Measurements from ENCODE around the gene ABCC1.
"Not testable (repeated sequence)": the region's sequence is repeated elsewhere in the genome, so short reads cannot be mapped to it uniquely, and the experiment has no call there.

The ABCC1 gene

DNA sequence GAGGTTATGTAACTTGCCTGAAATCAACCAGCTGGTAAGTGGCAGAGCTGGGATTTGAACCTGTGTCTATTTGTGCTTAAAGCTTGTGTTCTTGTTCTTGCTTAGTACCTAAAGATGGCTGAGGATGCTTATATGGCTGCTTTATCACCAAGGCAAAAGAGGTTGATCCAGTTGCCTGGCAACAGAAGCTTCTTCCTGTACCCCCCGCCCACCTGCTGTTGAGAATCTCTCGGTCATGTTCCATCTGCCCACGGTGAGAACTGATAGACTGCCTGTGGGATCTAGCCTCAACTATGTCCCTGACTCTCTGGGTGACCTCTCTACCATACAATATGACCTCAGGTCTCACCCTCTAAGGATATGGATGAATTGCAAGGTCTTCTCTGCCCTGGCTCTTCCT, 213.2 kb downstream of the ABCC1 start:
- Mint-ChIP-seq H3K36me3 (ENCODE audit: low read depth) (no peaks in the 10 kb centered on the region), H3K4me3 (no peak overlapping the region), H3K9me3 (peaks cover 12% of the 10 kb centered on the region), H3K4me1 (ENCODE audit: low read depth) (no peaks in the 10 kb centered on the region), H3K27me3 (ENCODE audit: low read depth) (no peaks in the 10 kb centered on the region), H3K27ac (no peak overlapping the region)
- DNase-seq (ENCODE audit: low spot score), result peak; percentile 16

DNA sequence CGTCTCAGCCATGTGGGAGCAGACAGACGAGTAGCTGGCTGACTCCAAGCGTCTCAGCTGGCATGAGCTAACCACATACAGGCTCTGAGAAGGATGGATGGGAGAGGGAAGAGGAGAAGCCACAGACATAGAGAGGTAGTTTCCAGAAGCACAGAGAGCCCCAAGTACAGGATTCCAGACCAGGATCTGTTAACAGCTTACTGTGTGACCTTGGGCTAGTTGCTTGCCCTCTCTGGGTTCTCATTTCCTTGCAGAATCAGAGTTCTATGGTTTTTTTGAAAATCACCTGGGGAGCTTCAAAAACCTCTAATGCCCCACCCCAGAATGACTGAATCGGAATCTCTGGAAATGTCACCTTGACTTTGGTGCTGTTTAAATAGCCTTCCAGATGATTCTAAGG, 213.7 kb downstream of the ABCC1 start:
- H3K27me3 Mint-ChIP-seq (ENCODE audit: low read depth), result no peaks in the 10 kb centered on the region
- DNase-seq (ENCODE audit: low spot score), result no peak
- no peak overlapping the region for H3K4me3 Mint-ChIP-seq
- H3K9me3 Mint-ChIP-seq, result peaks cover 12% of the 10 kb centered on the region
- no peaks in the 10 kb centered on the region for H3K4me1 Mint-ChIP-seq (ENCODE audit: low read depth)
- no peak overlapping the region for H3K27ac Mint-ChIP-seq
- no peaks in the 10 kb centered on the region for H3K36me3 Mint-ChIP-seq (ENCODE audit: low read depth)

GRCh38 chr16:16163571-16163970, 214.2 kb downstream of the ABCC1 start:
- H3K27ac Mint-ChIP-seq, result no peak overlapping the region
- no peak for DNase-seq (ENCODE audit: low spot score)
- no peaks in the 10 kb centered on the region for H3K27me3 Mint-ChIP-seq (ENCODE audit: low read depth)
- H3K36me3 Mint-ChIP-seq (ENCODE audit: low read depth), result no peaks in the 10 kb centered on the region
- H3K9me3 Mint-ChIP-seq, result peaks cover 7% of the 10 kb centered on the region
- no peaks in the 10 kb centered on the region for H3K4me1 Mint-ChIP-seq (ENCODE audit: low read depth)
- H3K4me3 Mint-ChIP-seq, result no peak overlapping the region

GRCh38 chr16:16164243-16164642, 214.8 kb downstream of the ABCC1 start:
- peaks cover 3% of the 10 kb centered on the region for H3K9me3 Mint-ChIP-seq
- no peaks in the 10 kb centered on the region for H3K27me3 Mint-ChIP-seq (ENCODE audit: low read depth)
- no peaks in the 10 kb centered on the region for H3K4me1 Mint-ChIP-seq (ENCODE audit: low read depth)
- H3K36me3 Mint-ChIP-seq (ENCODE audit: low read depth), result no peaks in the 10 kb centered on the region
- DNase-seq (ENCODE audit: low spot score), result no peak
- H3K27ac Mint-ChIP-seq, result no peak overlapping the region
- H3K4me3 Mint-ChIP-seq, result no peak overlapping the region

DNA sequence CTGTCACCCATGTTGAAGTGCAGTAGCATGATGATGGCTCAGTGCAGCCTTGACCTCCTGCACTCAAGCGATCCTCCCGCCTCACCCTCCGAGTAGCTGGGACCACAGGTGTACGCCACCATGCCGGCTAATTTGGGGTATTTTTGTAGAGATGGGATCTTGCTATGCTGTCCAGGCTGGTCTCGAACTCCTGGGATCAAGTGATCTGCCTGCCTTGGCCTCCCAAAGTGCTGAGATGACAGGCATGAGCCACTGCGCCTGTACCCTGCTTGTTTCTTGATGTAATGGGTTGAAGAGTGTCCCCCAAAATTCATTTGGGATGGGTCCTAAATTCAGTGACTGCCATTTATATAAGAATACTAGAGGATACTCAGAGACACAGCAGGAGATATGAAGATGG, 216.7 kb downstream of the ABCC1 start:
- no peak overlapping the region for H3K4me3 Mint-ChIP-seq
- no peaks in the 10 kb centered on the region for H3K4me1 Mint-ChIP-seq (ENCODE audit: low read depth)
- no peaks in the 10 kb centered on the region for H3K36me3 Mint-ChIP-seq (ENCODE audit: low read depth)
- H3K9me3 Mint-ChIP-seq, result peaks cover 3% of the 10 kb centered on the region
- no peak for DNase-seq (ENCODE audit: low spot score)
- no peaks in the 10 kb centered on the region for H3K27me3 Mint-ChIP-seq (ENCODE audit: low read depth)
- H3K27ac Mint-ChIP-seq, result no peak overlapping the region

DNA sequence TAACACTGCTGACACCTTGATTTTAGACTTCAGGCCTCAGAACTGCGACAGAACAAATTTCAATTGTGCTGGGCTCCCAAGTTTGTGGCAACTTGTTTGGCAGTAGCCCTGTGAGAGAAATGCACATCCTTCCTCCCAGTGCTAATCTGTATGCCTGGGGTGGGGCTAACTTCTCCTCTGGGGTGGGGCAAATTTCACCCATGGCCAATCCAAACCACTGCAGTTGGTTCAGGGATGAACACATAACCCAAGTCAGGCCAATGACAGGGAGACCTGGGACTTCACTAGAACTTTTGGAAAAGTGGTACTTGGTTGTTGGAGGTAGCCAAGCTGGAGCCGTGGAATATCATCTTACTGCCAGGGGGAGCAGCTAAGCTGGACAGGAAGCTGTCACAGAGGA, 217.5 kb downstream of the ABCC1 start:
- DNase-seq (ENCODE audit: low spot score), result no peak
- Mint-ChIP-seq H3K4me3 (no peak overlapping the region), H3K9me3 (peaks cover 3% of the 10 kb centered on the region)

DNA sequence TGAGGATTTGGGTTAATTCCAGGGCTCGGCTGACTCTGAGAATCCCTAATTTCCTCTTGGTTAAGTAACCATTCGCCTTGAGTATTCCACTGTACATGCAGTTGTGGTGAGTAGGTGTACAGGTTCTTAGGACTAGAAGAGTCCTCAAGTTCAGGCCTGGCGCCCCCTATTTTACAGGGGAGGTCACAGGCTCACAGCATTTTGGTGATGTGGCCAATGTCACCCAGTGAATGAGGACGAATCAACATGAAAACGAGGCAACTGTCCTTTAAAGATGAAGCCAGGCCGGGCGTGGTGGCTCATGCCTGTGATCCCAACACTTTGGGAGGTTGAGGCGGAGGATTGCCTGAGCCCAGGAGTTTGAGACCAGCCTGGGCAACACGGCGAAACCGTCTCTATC, 218.5 kb downstream of the ABCC1 start:
- no peaks in the 10 kb centered on the region for H3K36me3 Mint-ChIP-seq (ENCODE audit: low read depth)

More for the DNA sequence above, 217.5 kb downstream of the ABCC1 start:
- no peaks in the 10 kb centered on the region for H3K4me1 Mint-ChIP-seq (ENCODE audit: low read depth)
- no peak overlapping the region for H3K27ac Mint-ChIP-seq
- no peaks in the 10 kb centered on the region for H3K27me3 Mint-ChIP-seq (ENCODE audit: low read depth)
- H3K36me3 Mint-ChIP-seq (ENCODE audit: low read depth), result no peaks in the 10 kb centered on the region

GRCh38 chr16:16168431-16168830, 219.0 kb downstream of the ABCC1 start:
- no peaks in the 10 kb centered on the region for H3K27me3 Mint-ChIP-seq (ENCODE audit: low read depth)
- peaks cover 3% of the 10 kb centered on the region for H3K9me3 Mint-ChIP-seq
- no peaks in the 10 kb centered on the region for H3K36me3 Mint-ChIP-seq (ENCODE audit: low read depth)
- H3K27ac Mint-ChIP-seq, result no peak overlapping the region
- no peak overlapping the region for H3K4me3 Mint-ChIP-seq
- H3K4me1 Mint-ChIP-seq (ENCODE audit: low read depth), result no peaks in the 10 kb centered on the region
- no peak for DNase-seq (ENCODE audit: low spot score)

More for the DNA sequence above, 218.5 kb downstream of the ABCC1 start:
- Mint-ChIP-seq H3K27ac (no peak overlapping the region), H3K9me3 (peaks cover 3% of the 10 kb centered on the region), H3K27me3 (ENCODE audit: low read depth) (no peaks in the 10 kb centered on the region), H3K4me3 (no peak overlapping the region), H3K4me1 (ENCODE audit: low read depth) (no peaks in the 10 kb centered on the region)
- no peak for DNase-seq (ENCODE audit: low spot score)

DNA sequence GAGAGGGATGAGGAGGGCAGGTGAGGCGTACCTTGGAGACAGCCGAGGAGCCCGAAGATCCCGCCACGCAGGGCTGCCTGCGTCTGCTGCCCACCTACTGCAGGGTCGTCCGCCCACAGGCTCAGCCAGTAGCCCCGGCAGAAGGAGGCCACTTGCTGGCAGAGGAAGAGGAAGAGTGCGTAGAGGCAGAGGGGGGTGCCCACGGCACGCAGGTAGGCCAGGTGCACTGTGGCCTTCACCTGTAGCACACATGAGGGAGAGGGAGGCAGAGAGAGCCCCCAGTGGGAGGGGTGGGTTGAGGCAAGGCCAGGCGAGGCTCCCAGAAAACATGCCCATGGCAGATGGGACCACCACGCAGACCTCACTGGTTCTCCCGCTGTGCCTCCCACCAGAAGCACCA, 220.2 kb downstream of the ABCC1 start:
- Mint-ChIP-seq H3K27ac (no peak overlapping the region), H3K4me3 (no peak overlapping the region), H3K9me3 (no peaks in the 10 kb centered on the region), H3K36me3 (ENCODE audit: low read depth) (no peaks in the 10 kb centered on the region), H3K4me1 (ENCODE audit: low read depth) (no peaks in the 10 kb centered on the region), H3K27me3 (ENCODE audit: low read depth) (no peaks in the 10 kb centered on the region)
- DNase-seq (ENCODE audit: low spot score), result no peak

GRCh38 chr16:16171332-16171919, 222.0 kb downstream of the ABCC1 start:
- Mint-ChIP-seq H3K36me3 (ENCODE audit: low read depth) (no peaks in the 10 kb centered on the region), H3K9me3 (peaks cover 7% of the 10 kb centered on the region), H3K27ac (no peak overlapping the region), H3K4me3 (no peak overlapping the region), H3K27me3 (ENCODE audit: low read depth) (no peaks in the 10 kb centered on the region), H3K4me1 (ENCODE audit: low read depth) (no peaks in the 10 kb centered on the region)
- DNase-seq (ENCODE audit: low spot score), result no peak

GRCh38 chr16:16172991-16173390, 223.6 kb downstream of the ABCC1 start:
- Mint-ChIP-seq H3K4me1 (ENCODE audit: low read depth) (no peaks in the 10 kb centered on the region), H3K9me3 (peaks cover 7% of the 10 kb centered on the region), H3K36me3 (ENCODE audit: low read depth) (no peaks in the 10 kb centered on the region), H3K27me3 (ENCODE audit: low read depth) (no peaks in the 10 kb centered on the region), H3K4me3 (no peak overlapping the region), H3K27ac (no peak overlapping the region)
- DNase-seq (ENCODE audit: low spot score), result no peak

DNA sequence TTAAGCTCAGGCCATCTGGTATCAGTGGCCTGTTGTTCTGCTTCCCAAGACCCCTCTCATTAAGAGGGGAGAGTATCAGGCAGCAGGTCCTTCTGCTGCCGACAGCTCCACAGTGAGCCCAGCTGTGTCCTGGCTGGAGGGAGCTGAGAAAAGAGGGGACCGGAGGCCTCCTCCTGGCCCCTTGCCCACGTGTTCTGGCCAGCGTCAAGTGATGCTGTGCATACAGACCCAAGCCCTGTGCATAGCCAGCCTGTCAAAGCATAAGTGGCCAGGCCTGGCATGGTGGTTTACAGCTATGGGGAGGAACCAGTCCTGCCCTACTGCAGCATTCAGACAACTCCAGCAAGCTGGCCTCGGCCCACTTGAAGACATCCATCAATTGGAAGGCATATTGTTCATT, 225.9 kb downstream of the ABCC1 start:
- Mint-ChIP-seq H3K4me3 (no peak overlapping the region), H3K36me3 (ENCODE audit: low read depth) (no peaks in the 10 kb centered on the region), H3K27ac (no peak overlapping the region), H3K4me1 (ENCODE audit: low read depth) (no peaks in the 10 kb centered on the region), H3K27me3 (ENCODE audit: low read depth) (no peaks in the 10 kb centered on the region), H3K9me3 (peaks cover 7% of the 10 kb centered on the region)
- DNase-seq (ENCODE audit: low spot score), result no peak

DNA sequence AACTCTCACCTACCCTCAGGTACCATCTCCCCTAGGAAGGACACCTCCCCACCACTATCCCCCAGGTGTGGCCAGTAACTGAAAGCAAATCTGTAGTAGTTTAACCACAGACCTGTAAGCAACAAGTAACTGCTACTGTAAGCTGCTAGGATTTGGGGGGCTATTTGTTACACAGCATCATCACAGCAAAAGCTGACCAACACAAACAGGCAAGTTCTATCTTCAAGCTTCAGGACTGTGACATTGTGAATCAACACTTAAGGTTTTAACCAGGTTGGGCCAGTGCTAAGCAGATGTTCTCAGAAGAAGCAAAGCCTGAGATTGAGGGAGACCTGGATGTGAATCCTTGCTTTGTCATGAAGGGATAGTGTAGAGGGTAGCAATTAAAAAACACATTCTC, 226.9 kb downstream of the ABCC1 start:
- H3K27ac Mint-ChIP-seq, result no peak overlapping the region
- no peak overlapping the region for H3K4me3 Mint-ChIP-seq
- H3K9me3 Mint-ChIP-seq, result peaks cover 7% of the 10 kb centered on the region
- no peaks in the 10 kb centered on the region for H3K27me3 Mint-ChIP-seq (ENCODE audit: low read depth)
- no peaks in the 10 kb centered on the region for H3K4me1 Mint-ChIP-seq (ENCODE audit: low read depth)
- no peak for DNase-seq (ENCODE audit: low spot score)
- H3K36me3 Mint-ChIP-seq (ENCODE audit: low read depth), result no peaks in the 10 kb centered on the region

DNA sequence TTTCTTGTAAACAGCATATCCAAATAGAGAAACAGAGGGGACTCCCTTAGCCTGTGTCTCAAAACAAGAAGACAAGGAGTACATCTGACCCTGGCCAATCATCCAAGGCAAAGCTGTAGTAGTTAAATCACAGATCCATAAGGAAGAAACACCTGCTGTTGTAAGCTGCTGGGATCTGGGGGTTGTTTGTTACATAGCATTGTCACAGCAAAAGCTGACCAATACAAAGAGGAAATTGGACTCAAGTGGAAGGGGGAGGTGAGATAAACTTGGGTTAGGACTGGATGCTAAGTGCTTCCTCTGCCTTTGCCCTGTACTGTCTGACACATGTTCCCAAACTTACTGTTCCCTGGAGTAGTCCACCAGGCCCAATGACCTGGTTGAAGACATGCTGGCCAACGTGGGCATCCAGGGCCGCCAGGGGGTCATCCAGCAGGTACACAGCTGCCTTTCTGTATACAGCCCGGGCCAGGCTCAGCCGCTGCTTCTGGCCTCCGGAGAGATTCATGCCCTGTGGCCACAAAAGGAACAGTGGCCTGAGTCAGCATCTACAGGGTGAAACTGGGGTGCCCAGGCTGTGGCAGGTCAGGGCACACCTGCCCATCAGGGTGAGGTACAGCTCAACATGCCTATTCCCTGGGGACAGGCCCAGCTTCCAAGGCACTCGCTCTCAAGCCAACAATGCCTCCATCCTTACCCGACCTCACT, 229.2 kb downstream of the ABCC1 start:
- peaks cover 7% of the 10 kb centered on the region for H3K9me3 Mint-ChIP-seq

DNA sequence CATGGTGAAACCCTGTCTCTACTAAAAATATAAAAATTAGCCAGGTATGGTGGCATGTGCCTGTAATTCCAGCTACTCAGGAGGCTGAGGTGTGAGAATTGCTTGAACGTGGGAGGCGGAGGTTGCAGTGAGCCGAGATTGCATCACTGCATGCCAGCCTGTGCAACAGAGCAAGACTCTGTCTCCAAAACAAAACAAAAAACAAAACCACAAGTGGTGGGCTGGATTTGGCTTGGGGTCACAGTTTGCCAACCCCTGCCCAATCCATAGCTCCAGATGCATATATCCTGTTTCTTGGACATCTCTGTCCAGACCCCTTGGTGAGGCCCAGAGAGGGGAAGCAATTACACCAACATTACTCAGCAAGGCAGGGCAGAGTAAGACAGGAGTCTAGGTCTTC, 232.3 kb downstream of the ABCC1 start:
- not testable (repeated sequence) for H3K9me3 Mint-ChIP-seq; H3K27ac Mint-ChIP-seq; H3K4me1 Mint-ChIP-seq (ENCODE audit: low read depth); H3K27me3 Mint-ChIP-seq (ENCODE audit: low read depth); H3K4me3 Mint-ChIP-seq; H3K36me3 Mint-ChIP-seq (ENCODE audit: low read depth); DNase-seq (ENCODE audit: low spot score)

More for the DNA sequence above, 229.2 kb downstream of the ABCC1 start:
- H3K36me3 Mint-ChIP-seq (ENCODE audit: low read depth), result no peaks in the 10 kb centered on the region
- H3K4me1 Mint-ChIP-seq (ENCODE audit: low read depth), result no peaks in the 10 kb centered on the region
- H3K27ac Mint-ChIP-seq, result no peak overlapping the region
- H3K27me3 Mint-ChIP-seq (ENCODE audit: low read depth), result no peaks in the 10 kb centered on the region
- no peak for DNase-seq (ENCODE audit: low spot score)
- no peak overlapping the region for H3K4me3 Mint-ChIP-seq

All from T-helper 2 cell treated with Interferon-gamma antibody and Interleukin-4, amounts not matched to agents 5 μg/mL and 100 μg/mL, for 36 hours (primary cell).